Right cardiac atrium (tissue), 5 donors: ENCODE measurements around the gene DDX42. TPM values are rescaled to one million over a fixed set of nuclear protein-coding genes. Genes with fewer than 3 reads are reported as not detected.

Source experiments
- ATAC-seq, 2 donors: fragments of 200-7000 bp; cut with Tn5 transposase; one replicate each; pipeline versions ENCODE4 v1.8.0 to v1.9.1; 2020; ENCODE audit warnings: moderate library complexity in 2 of 2, mild to moderate bottlenecking in 1 of 2
- DNase-seq, 3 donors: peaks; one replicate each; pipeline ENCODE4 v3.0.0-alpha.2; 2020
- H3K27ac ChIP-seq: one replicate; pipeline ENCODE4 v1.5.1; 2013; ENCODE audit warnings: mild to moderate bottlenecking, low read length, control low read depth, moderate library complexity
- H3K27me3 ChIP-seq: one replicate; pipeline ENCODE4 v1.6.1; 2013; ENCODE audit not compliant: control insufficient read depth, insufficient read depth
- H3K4me1 ChIP-seq: one replicate; pipeline ENCODE4 v1.6.1; 2013; ENCODE audit warnings: low read length; ENCODE audit not compliant: control insufficient read depth, insufficient read depth
- H3K4me3 ChIP-seq: one replicate; pipeline ENCODE4 v1.5.1; 2013; ENCODE audit warnings: low read length, control low read depth
- H3K9me3 ChIP-seq: one replicate; pipeline ENCODE4 v1.6.1; 2013; ENCODE audit warnings: low read length; ENCODE audit not compliant: control insufficient read depth
- WGBS: extraction: QIAGEN DNeasy Blood & Tissue Kit; methylation state at CpG from one replicate; pipeline ENCODE4 v1.1.7; 2013; 5-methylcytosine and 5-hydroxymethylcytosine counted together
- intact Hi-C, 4 donors: fragments of 100-400 bp; cut with DNase I; formaldehyde crosslinking; loops; one replicate each; pipeline versions ENCODE4 v1.11.0 to v1.14.0; 2022 to 2023
- long read RNA-seq, 4 donors: library from polyadenylated mRNA; unstranded; transcript quantifications; one replicate each; pipeline ENCODE4 v2.0.0, GENCODE V29; 2020 to 2021
- polyA plus RNA-seq: library from polyadenylated mRNA; stranded (reverse); fragments of 200-250 nt; gene quantifications from one replicate; pipeline ENCODE4 v1.2.3, GENCODE V29; 2013
- total RNA-seq, 4 donors: library from RNA; stranded (reverse); fragmentation: NEBNext Ultra II Directional; extraction: Animal tissue kit (Norgen Biotek cat#: 25700); gene quantifications; one replicate each; pipeline ENCODE4 v1.2.1, GENCODE V29; 2021
- donor health status: healthy with polysubstance abuse.
- donor health status: DM: no; HTN: yes; CAD: no.
- donor health status: DM: no; HTN: no; CAD: no.
- donor health status: DM: no; HTN: yes; CAD: no; lungs with severe emphysema.
- donor health status: DM: yes; HTN: yes; CAD: no.

The DDX42 gene
- total RNA-seq = 10 to 100 TPM; 57.0 to 82.4 (median 69.6) TPM
- 46.9 TPM for polyA plus RNA-seq
- long read RNA-seq, donor 1, full-length matches to known transcripts = 45 of 60 reads
- long read RNA-seq, donor 1, partial matches to known transcripts = 9 of 60 reads
- long read RNA-seq, donor 1, other reads (novel, unspliced or antisense) = 6 of 60 reads
- long read RNA-seq, donor 2, full-length matches to known transcripts = 22 of 30 reads
- long read RNA-seq, donor 2, partial matches to known transcripts = 5 of 30 reads
- long read RNA-seq, donor 2, other reads (novel, unspliced or antisense) = 3 of 30 reads
- long read RNA-seq, donor 3, full-length matches to known transcripts = 22 of 43 reads
- long read RNA-seq, donor 3, partial matches to known transcripts = 20 of 43 reads
- long read RNA-seq, donor 3, other reads (novel, unspliced or antisense) = 1 of 43 reads
- long read RNA-seq, donor 4, full-length matches to known transcripts = 25 of 33 reads
- long read RNA-seq, donor 4, partial matches to known transcripts = 6 of 33 reads
- long read RNA-seq, donor 4, other reads (novel, unspliced or antisense) = 2 of 33 reads

DNA sequence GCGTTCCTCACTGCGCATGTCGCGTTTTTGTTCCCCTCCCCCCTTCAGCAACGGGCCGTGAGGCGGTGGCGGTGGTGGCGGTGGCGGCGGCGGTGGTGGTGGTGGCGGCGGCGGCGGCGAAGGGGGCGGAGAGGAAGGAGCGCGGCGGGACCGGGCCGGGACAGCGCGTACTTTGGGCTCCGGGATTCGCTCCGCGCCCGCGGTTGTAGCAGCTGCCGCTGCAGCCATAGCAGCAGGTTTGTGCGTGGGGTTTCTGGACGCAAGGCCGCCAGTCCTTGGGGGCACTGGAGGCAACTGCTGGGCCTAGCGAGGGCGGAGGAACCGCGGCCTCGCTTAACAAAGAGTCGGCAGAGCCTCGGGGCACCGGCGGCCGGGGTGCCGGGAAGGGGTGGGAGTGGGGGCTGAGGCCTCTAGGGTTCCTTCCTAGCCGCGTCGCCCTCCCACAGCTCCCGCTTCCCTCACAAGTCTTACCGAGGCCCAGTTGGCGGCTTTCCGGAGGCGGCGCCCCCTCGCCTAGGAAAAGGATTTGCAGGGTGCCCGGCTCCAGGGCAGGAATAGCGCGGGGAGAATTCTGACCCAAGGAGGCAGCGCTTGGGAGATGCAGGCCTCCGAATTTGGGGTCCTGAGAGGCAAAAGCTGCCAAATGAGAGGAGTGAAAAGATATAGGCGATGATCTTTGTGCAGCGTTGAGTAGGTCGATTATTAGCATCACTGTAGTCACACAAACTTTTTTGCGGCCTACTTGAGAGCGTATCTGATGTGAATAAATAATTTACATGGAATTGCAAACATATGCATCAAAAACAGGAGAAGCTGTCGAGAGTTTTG, at the start of gene DDX42:
DDX42 (plus strand) TSS at position 30 of the 828 bp plus-strand sequence. CDS start 12,880 bp downstream, outside the sequence.
- under 1% methylated on average over 65 of the region's 67 CpGs for WGBS
- ATAC-seq = peak; percentile 5 to 33
- intact Hi-C loops = no loop called here

DNA sequence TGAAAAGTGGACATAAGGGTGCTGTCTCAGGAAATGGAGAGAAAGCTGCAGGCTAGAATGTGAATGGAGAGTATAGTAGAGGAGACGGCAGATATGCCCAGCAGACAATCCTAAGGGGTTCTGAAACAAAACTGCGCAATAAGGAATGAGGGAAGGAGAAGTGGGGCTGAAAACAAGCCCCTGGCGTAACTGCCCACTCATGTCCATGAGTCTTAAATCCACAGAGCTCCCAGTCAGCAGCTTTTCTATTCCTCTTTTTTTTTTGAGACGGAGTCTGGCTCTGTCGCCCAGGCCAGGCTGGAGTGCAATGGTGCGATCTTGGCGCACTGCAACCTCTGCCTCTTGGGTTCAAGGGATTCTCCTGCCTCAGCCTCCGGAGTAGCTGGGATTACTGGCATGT, 38.3 kb upstream of the DDX42 start:
- ATAC-seq (no peak), DNase-seq (no peak)
- Histone ChIP-seq H3K4me1 (no peaks in the 10 kb centered on the region), H3K9me3 (no peaks in the 10 kb centered on the region), H3K27me3 (no peaks in the 10 kb centered on the region), H3K27ac (no peak overlapping the region), H3K4me3 (no peak overlapping the region)
- intact Hi-C loops = no loop called here
- 95% methylated on average over 8 of the region's 8 CpGs for WGBS

More for the DNA sequence above, at the start of gene DDX42:
- Histone ChIP-seq H3K9me3 (no peaks in the 10 kb centered on the region), H3K27me3 (no peaks in the 10 kb centered on the region), H3K4me1 (peaks cover 4% of the 10 kb centered on the region), H3K4me3 (peak within 1 kb of the TSS; percentile 82), H3K27ac (peak within 1 kb of the TSS; percentile 94)
- DNase-seq = peak; percentile 91 to 96 (median 95)

GRCh38 chr17:63740464-63741142, 33.4 kb upstream of the DDX42 start:
- intact Hi-C loops = no loop called here
- Histone ChIP-seq H3K27ac (peak overlapping the region; percentile 93), H3K27me3 (no peaks in the 10 kb centered on the region), H3K4me3 (peak overlapping the region; percentile 62), H3K4me1 (no peaks in the 10 kb centered on the region), H3K9me3 (no peaks in the 10 kb centered on the region)
- 39% methylated on average over 12 of the region's 12 CpGs for WGBS
- no peak for DNase-seq
- no peak for ATAC-seq

- ATAC-seq (no peak), DNase-seq (no peak)
- intact Hi-C loops = no loop called here
- Histone ChIP-seq H3K4me3 (peak overlapping the region; percentile 62), H3K27me3 (no peaks in the 10 kb centered on the region), H3K9me3 (no peaks in the 10 kb centered on the region), H3K4me1 (no peaks in the 10 kb centered on the region), H3K27ac (peak overlapping the region; percentile 93)
- WGBS = under 1% methylated on average over 14 of the region's 14 CpGs
Measured at GRCh38 chr17:63741143-63741407, 32.9 kb upstream of the DDX42 start.

- peak within 1 kb of the TSS; percentile 93 for H3K27ac ChIP-seq
- H3K4me3 ChIP-seq = peak within 1 kb of the TSS; percentile 68
- no peaks in the 10 kb centered on the region for H3K9me3 ChIP-seq
- DNase-seq = peak; percentile 98 to 99 (median 99)
- WGBS = under 1% methylated on average over 61 of the region's 61 CpGs
- peak; percentile 99 to 100 for ATAC-seq
- H3K27me3 ChIP-seq = no peaks in the 10 kb centered on the region
- H3K4me1 ChIP-seq = no peaks in the 10 kb centered on the region
- intact Hi-C loops = no loop called here
Measured at GRCh38 chr17:63741408-63742173, 32.4 kb upstream of the DDX42 start, which contains the start of gene STRADA. TSS of gene STRADA (minus strand) at chr17:63741799. CDS start at chr17:63728369, 13,430 bp downstream.

- ATAC-seq (no peak), DNase-seq (no peak)
- no peaks in the 10 kb centered on the region for H3K9me3 ChIP-seq
- WGBS = 67% methylated on average over 8 of the region's 8 CpGs
- no peaks in the 10 kb centered on the region for H3K27me3 ChIP-seq
- intact Hi-C loops = no loop called here
- H3K4me3 ChIP-seq = no peak overlapping the region
- H3K4me1 ChIP-seq = no peaks in the 10 kb centered on the region
- no peak overlapping the region for H3K27ac ChIP-seq
Measured at GRCh38 chr17:63751806-63752205, 22.2 kb upstream of the DDX42 start.

GRCh38 chr17:63752707-63753106, 21.3 kb upstream of the DDX42 start:
- WGBS = 90% methylated on average over 1 of the region's 1 CpG
- intact Hi-C loops = no loop called here
- ATAC-seq = no peak
- H3K9me3 ChIP-seq = no peaks in the 10 kb centered on the region
- no peak overlapping the region for H3K27ac ChIP-seq
- H3K27me3 ChIP-seq = no peaks in the 10 kb centered on the region
- H3K4me3 ChIP-seq = no peak overlapping the region
- DNase-seq = no peak
- H3K4me1 ChIP-seq = no peaks in the 10 kb centered on the region

GRCh38 chr17:63753215-63753614, 20.8 kb upstream of the DDX42 start:
- 97% methylated on average over 1 of the region's 1 CpG for WGBS
- Histone ChIP-seq H3K27ac (no peak overlapping the region), H3K4me3 (no peak overlapping the region), H3K9me3 (no peaks in the 10 kb centered on the region), H3K27me3 (no peaks in the 10 kb centered on the region), H3K4me1 (no peaks in the 10 kb centered on the region)
- ATAC-seq (no peak), DNase-seq (no peak)
- intact Hi-C loops = no loop called here

- no peak for ATAC-seq
- no peak for DNase-seq
- Histone ChIP-seq H3K27ac (no peak overlapping the region), H3K27me3 (no peaks in the 10 kb centered on the region), H3K4me1 (no peaks in the 10 kb centered on the region), H3K4me3 (no peak overlapping the region), H3K9me3 (no peaks in the 10 kb centered on the region)
- intact Hi-C loops = no loop called here
- WGBS = 95% methylated on average over 3 of the region's 3 CpGs
Measured at GRCh38 chr17:63754046-63754445, 19.9 kb upstream of the DDX42 start.

- Histone ChIP-seq H3K27ac (no peak overlapping the region), H3K4me1 (no peaks in the 10 kb centered on the region), H3K27me3 (no peaks in the 10 kb centered on the region), H3K9me3 (no peaks in the 10 kb centered on the region), H3K4me3 (no peak overlapping the region)
- WGBS = 87% methylated on average over 2 of the region's 2 CpGs
- no peak for ATAC-seq
- DNase-seq = no peak
- intact Hi-C loops = no loop called here
Measured at GRCh38 chr17:63758428-63758827, 15.5 kb upstream of the DDX42 start.
